ENCODE data around the gene RDH14.

DNA sequence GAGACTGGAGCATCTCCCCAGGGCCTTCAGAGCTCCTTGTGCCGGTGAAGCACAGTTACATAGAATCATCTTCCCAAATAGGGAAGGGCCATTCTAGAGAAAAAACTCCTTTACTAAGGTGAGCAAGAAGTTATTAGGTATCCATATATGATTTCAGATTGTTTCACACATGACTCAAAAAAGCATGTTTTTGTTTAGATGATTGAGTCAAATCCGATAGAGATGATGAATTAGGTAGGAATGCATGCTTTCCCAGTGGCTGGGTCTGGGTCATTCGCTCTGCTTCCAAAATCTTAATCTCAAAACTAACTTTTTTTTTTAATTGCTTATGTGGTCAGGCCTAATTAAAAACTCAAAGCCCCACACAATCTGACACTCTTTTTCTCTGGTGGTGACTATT lies 25.1 kb upstream of the RDH14 start:
- TF ChIP-seq, protein P1, sequence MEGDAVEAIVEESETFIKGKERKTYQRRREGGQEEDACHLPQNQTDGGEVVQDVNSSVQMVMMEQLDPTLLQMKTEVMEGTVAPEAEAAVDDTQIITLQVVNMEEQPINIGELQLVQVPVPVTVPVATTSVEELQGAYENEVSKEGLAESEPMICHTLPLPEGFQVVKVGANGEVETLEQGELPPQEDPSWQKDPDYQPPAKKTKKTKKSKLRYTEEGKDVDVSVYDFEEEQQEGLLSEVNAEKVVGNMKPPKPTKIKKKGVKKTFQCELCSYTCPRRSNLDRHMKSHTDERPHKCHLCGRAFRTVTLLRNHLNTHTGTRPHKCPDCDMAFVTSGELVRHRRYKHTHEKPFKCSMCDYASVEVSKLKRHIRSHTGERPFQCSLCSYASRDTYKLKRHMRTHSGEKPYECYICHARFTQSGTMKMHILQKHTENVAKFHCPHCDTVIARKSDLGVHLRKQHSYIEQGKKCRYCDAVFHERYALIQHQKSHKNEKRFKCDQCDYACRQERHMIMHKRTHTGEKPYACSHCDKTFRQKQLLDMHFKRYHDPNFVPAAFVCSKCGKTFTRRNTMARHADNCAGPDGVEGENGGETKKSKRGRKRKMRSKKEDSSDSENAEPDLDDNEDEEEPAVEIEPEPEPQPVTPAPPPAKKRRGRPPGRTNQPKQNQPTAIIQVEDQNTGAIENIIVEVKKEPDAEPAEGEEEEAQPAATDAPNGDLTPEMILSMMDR (IDR thresholded peaks at IDR 0.05) = no peak
- TF ChIP-seq POLR2AphosphoS5 (IDR thresholded peaks at IDR 0.05; ENCODE audit: low read depth, low read length) (no peak), REST (IDR thresholded peaks at IDR 0.05; ENCODE audit: insufficient read depth in 1 of 2, low read depth in 2 of 2, low read length in 1 of 2) (no peak), TCF7L2 (IDR thresholded peaks at IDR 0.05; ENCODE audit: low read depth, low read length) (no peak)
